Endothelial cell of umbilical vein (primary cell): ENCODE results near the gene LRP1-AS. TPM values are rescaled to one million over a fixed set of nuclear protein-coding genes. Genes with fewer than 3 reads are reported as not detected.

Experiments used
- BruUV-seq: library from RNA; stranded (reverse); fragments of 400-500 nt; replicated peaks from 2 replicates; lab custom pipeline; 2021; lab: Mats Ljungman, UMichigan
- CTCF ChIA-PET: fragments of 300-600, 350-600 bp; sonication (Branson Sonifier 250); formaldehyde crosslinking; loops from one replicate; lab custom pipeline; 2021; ENCODE audit warnings: antibody characterized with exemption, inconsistent platforms; lab: Charles Lee
- POLR2A ChIA-PET: fragments of 300-600, 350-600 bp; sonication (Branson Sonifier 250); formaldehyde crosslinking; loops from one replicate; lab custom pipeline; 2021; ENCODE audit warnings: antibody characterized with exemption, inconsistent platforms; lab: Charles Lee
- DNase-seq: peaks from one replicate; pipeline ENCODE4 v3.0.0-alpha.2; 2011; ENCODE audit warnings: low read depth, low spot score
- FAIRE-seq: peaks from 2 replicates; lab custom pipeline; 2011; peaks lifted over from hg19 to GRCh38; lab: Jason Lieb, UNC
- H2AFZ ChIP-seq: 2 replicates; pipeline ENCODE4 v1.6.0; 2012; ENCODE audit warnings: low read depth, low read length, control low read depth, inconsistent platforms
- H3K27ac ChIP-seq: 2 replicates; pipeline ENCODE4 v1.5.1; 2011; ENCODE audit warnings: low read depth, mild to moderate bottlenecking, control low read depth, low read length, moderate library complexity; ENCODE audit not compliant: insufficient read depth
- H3K27me3 ChIP-seq, 2 experiments: 2 replicates each; pipeline versions ENCODE4 v1.6.0 to v1.6.1; 2011; ENCODE audit warnings: low read length in 2 of 2, mixed read lengths in 1 of 2; ENCODE audit not compliant: control insufficient read depth in 2 of 2, insufficient read depth in 2 of 2
- H3K36me3 ChIP-seq, 2 experiments: 2 replicates in 1 of 2; 3 replicates in 1 of 2; pipeline ENCODE4 v1.5.1; 2011; ENCODE audit warnings: low read length in 2 of 2, mild to moderate bottlenecking in 1 of 2, moderate library complexity in 1 of 2; ENCODE audit not compliant: control insufficient read depth in 2 of 2, insufficient read depth in 2 of 2; ENCODE audit errors: extremely low read depth in 1 of 2
- H3K4me1 ChIP-seq: 3 replicates; pipeline ENCODE4 v1.5.1; 2011; ENCODE audit warnings: mild to moderate bottlenecking, low read length; ENCODE audit not compliant: control insufficient read depth, insufficient read depth; ENCODE audit errors: extremely low read depth
- H3K4me2 ChIP-seq: 2 replicates; pipeline ENCODE4 v1.6.1; 2011; ENCODE audit warnings: low read length, control low read depth, mixed read lengths; ENCODE audit not compliant: insufficient read depth
- H3K4me3 ChIP-seq, 3 experiments: fragments of 200-600 bp in 1 of 3; sonication (generic), shearing (Covaris generic) in 1 of 3; replicated peaks in 1 of 3; 2 replicates each; pipeline ENCODE4 v1.5.1; 2011 to 2016; ENCODE audit warnings: control low read depth in 3 of 3, low read length in 3 of 3, mild to moderate bottlenecking in 2 of 3, inconsistent platforms in 1 of 3, low read depth in 1 of 3, moderate library complexity in 1 of 3; ENCODE audit not compliant: insufficient read depth in 1 of 3
- H3K79me2 ChIP-seq: 2 replicates; pipeline ENCODE4 v1.6.0; 2012; ENCODE audit warnings: low read length, inconsistent platforms; ENCODE audit not compliant: control insufficient read depth, insufficient read depth
- H3K9ac ChIP-seq: replicated peaks from 2 replicates; pipeline ENCODE3; 2011; ENCODE audit warnings: low read length, control low read depth; ENCODE audit not compliant: insufficient read depth; ENCODE audit errors: extremely low read depth
- H3K9me1 ChIP-seq: replicated peaks from 3 replicates; pipeline ENCODE4 v1.6.0; 2011; ENCODE audit warnings: mild to moderate bottlenecking, low read length; ENCODE audit not compliant: control insufficient read depth, insufficient read depth; ENCODE audit errors: extremely low read depth
- H3K9me3 ChIP-seq: replicated peaks from 2 replicates; pipeline ENCODE4 v1.5.1; 2012; ENCODE audit warnings: low read length, inconsistent platforms; ENCODE audit not compliant: control insufficient read depth, insufficient read depth
- H4K20me1 ChIP-seq: replicated peaks from 2 replicates; pipeline ENCODE3; 2011; ENCODE audit warnings: mild to moderate bottlenecking, low read length; ENCODE audit not compliant: control insufficient read depth, insufficient read depth; ENCODE audit errors: extremely low read depth
- EZH2 ChIP-seq: IDR thresholded peaks from 2 replicates; pipeline ENCODE4 v1.6.1; 2012; ENCODE audit warnings: borderline replicate concordance, low read depth, mild to moderate bottlenecking, moderate library complexity, low read length, inconsistent platforms; ENCODE audit not compliant: severe bottlenecking
- FOS ChIP-seq: IDR thresholded peaks from 2 replicates; pipeline ENCODE4 v1.6.1; 2011; ENCODE audit warnings: mild to moderate bottlenecking, low read length, moderate library complexity, borderline replicate concordance; ENCODE audit not compliant: insufficient read depth
- GATA2 ChIP-seq: IDR thresholded peaks from 2 replicates; pipeline ENCODE4 v1.7.0; 2011; ENCODE audit warnings: low read depth, mild to moderate bottlenecking, moderate library complexity, mixed read lengths, low read length; ENCODE audit not compliant: insufficient read length, insufficient read depth
- JUN ChIP-seq: IDR thresholded peaks from 2 replicates; pipeline ENCODE4 v1.6.1; 2011; ENCODE audit warnings: borderline replicate concordance, low read depth; ENCODE audit not compliant: insufficient read length, insufficient read depth
- MYC ChIP-seq: IDR thresholded peaks from one replicate; pipeline ENCODE4 v1.6.1; 2011; ENCODE audit warnings: mild to moderate bottlenecking, low read depth, low read length
- POLR2A ChIP-seq: IDR thresholded peaks from 2 replicates; pipeline ENCODE4 v1.6.1; 2012; ENCODE audit warnings: low read depth, mild to moderate bottlenecking, control low read depth, low read length
- POLR2AphosphoS5 ChIP-seq: IDR thresholded peaks from 2 replicates; pipeline ENCODE4 v1.6.1; 2012; ENCODE audit warnings: low read depth, mild to moderate bottlenecking, control low read depth, low read length, moderate library complexity; ENCODE audit not compliant: insufficient read depth
- dilution Hi-C: fragments of 300-500 bp; cut with MboI; formaldehyde crosslinking; loops from one replicate; pipeline ENCODE4 v1.15.0; 2019; ENCODE audit warnings: low sequenced_read_pairs; ENCODE audit not compliant: extremely low pct_ligation_motif_present
- intact Hi-C: fragments of 100-400 bp; cut with micrococcal nuclease; formaldehyde crosslinking; loops from one replicate; pipeline ENCODE4 v1.10.0; 2022
- polyA plus RNA-seq, 4 experiments: library from polyadenylated mRNA; depleted of rRNA in 3 of 4; stranded (reverse) in 3 of 4; unstranded in 1 of 4; fragments of >200 nt; gene quantifications; 2 replicates each; pipeline versions ENCODE4 v1.2.1 to v1.2.3, GENCODE V29; 2011 to 2012; ENCODE audit warnings: missing spikeins in 1 of 4
- total RNA-seq: library from RNA; stranded (reverse); gene quantifications from 2 replicates; pipeline ENCODE4 v1.2.3, GENCODE V29; 2021
- TF ChIP-seq, protein P1 (sequence below): IDR thresholded peaks from 2 replicates; pipeline ENCODE4 v1.6.1; 2011; ENCODE audit not compliant: insufficient read depth, insufficient read length
- TF ChIP-seq, protein P2 (sequence below), 2 donors: IDR thresholded peaks; 1 replicate in 1 of 2; 2 replicates in 1 of 2; pipeline ENCODE4 v1.5.1; 2011; ENCODE audit warnings: low read length in 2 of 2, mild to moderate bottlenecking in 2 of 2, moderate library complexity in 2 of 2, control low read depth in 1 of 2, inconsistent platforms in 1 of 2, low read depth in 1 of 2; ENCODE audit not compliant: insufficient read depth in 1 of 2; ENCODE audit errors: extremely low read depth in 1 of 2

The LRP1-AS gene
- total and polyA plus RNA-seq, 2 donors (not counting 3 experiments of a cell fraction or from before 2014, with no cell fraction given), result not detected

GRCh38 chr12:57191410-57191809, 44.0 kb upstream of the LRP1-AS start:
- intact Hi-C loops (no loop called here), dilution Hi-C loops (no loop called here)
- no peaks in the 10 kb centered on the region for H3K9me1 ChIP-seq
- FAIRE-seq (no peak), DNase-seq (no peak)
- no peak overlapping the region for H3K9ac ChIP-seq
- H3K36me3 ChIP-seq, result no peaks in the 10 kb centered on the region
- H3K27ac ChIP-seq, result no peak overlapping the region
- H3K4me1 ChIP-seq, result no peaks in the 10 kb centered on the region
- TF ChIP-seq MYC, result no peak
- TF ChIP-seq POLR2AphosphoS5, result no peak
- TF ChIP-seq POLR2A, result no peak
- TF ChIP-seq, protein P1, sequence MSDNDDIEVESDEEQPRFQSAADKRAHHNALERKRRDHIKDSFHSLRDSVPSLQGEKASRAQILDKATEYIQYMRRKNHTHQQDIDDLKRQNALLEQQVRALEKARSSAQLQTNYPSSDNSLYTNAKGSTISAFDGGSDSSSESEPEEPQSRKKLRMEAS, result no peak
- TF ChIP-seq JUN, result no peak
- no peak for TF ChIP-seq GATA2
- no peak for TF ChIP-seq EZH2
- TF ChIP-seq, protein P2, sequence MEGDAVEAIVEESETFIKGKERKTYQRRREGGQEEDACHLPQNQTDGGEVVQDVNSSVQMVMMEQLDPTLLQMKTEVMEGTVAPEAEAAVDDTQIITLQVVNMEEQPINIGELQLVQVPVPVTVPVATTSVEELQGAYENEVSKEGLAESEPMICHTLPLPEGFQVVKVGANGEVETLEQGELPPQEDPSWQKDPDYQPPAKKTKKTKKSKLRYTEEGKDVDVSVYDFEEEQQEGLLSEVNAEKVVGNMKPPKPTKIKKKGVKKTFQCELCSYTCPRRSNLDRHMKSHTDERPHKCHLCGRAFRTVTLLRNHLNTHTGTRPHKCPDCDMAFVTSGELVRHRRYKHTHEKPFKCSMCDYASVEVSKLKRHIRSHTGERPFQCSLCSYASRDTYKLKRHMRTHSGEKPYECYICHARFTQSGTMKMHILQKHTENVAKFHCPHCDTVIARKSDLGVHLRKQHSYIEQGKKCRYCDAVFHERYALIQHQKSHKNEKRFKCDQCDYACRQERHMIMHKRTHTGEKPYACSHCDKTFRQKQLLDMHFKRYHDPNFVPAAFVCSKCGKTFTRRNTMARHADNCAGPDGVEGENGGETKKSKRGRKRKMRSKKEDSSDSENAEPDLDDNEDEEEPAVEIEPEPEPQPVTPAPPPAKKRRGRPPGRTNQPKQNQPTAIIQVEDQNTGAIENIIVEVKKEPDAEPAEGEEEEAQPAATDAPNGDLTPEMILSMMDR (IDR thresholded peaks at IDR 0.05; ENCODE audit: extremely low read depth in 1 of 2, insufficient read depth in 1 of 2, low read depth in 1 of 2, low read length in 2 of 2), result no peak
- TF ChIP-seq FOS, result no peak
- ChIA-PET POLR2A (no interaction called here), CTCF (no interaction called here)
- H3K79me2 ChIP-seq, result no peaks in the 10 kb centered on the region
- no peak overlapping the region for H2AFZ ChIP-seq
- BruUV-seq, result no TSS peak
- H4K20me1 ChIP-seq, result no peaks in the 10 kb centered on the region
- H3K27me3 ChIP-seq, result no peaks in the 10 kb centered on the region
- H3K4me3 ChIP-seq, result no peak overlapping the region
- H3K4me2 ChIP-seq, result no peak overlapping the region
- no peaks in the 10 kb centered on the region for H3K9me3 ChIP-seq
